Hypothalamus (tissue), 51 donors: ENCODE data around the gene AMN.

Source experiments
- DNase-seq, 51 donors: peaks; one replicate each; lab custom pipeline; 2025; lab: John Stamatoyannopoulos, UW

The AMN gene

DNA sequence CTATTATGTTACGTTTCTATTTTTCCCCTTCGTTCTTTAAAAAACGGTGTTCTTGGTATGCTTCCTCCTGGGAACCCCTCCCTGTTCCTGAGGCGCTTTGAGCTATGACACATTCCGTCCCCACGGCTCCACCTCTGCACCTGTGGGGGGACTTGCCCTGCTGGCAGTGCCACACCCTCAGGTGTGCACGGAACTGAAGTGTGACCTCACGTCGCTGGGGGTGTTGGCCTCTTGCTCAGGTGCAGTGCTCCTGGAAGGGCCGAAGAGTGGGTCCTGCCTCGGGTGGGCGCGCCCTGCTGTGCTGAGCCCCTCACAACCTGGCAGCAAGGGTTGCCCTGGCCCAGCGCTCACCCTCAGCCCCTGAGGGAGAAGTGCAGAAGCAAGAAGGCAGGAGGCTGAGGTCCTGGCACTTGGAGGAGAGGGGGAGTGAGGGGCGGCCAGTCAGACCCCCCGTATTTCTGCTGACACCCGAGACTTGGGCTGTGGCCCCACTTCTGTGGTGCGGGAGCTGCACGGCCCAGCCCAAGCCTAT lies 4.9 kb downstream of the AMN start:
- no peak for DNase-seq

DNA sequence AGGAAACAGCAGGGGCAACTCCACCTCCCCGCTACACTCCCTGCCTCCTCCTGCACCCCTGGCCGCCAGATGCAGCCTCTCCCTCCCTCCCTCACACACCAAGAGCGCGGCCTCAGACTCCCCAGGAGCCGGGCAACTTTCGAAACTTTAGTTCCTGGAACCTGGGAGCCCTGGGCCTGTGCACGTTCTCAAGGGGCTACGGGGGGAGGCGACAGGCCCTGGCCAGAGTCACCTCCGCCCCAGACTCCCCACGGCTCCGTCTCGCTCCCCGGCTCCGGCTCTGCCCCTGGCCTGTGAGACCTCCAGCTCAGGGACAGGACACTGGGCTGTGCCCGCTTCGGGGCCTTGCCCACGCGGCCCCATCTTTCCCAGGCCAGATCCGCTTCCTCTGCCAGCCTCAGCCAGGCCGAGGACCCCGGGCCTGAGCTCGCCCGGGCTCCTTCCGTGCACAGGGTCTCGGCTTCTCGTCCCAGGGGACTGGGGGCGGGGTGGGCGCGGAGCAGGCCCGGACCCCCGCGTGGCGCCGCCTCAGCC lies 5.5 kb downstream of the AMN start:
- DNase-seq, result no peak

DNA sequence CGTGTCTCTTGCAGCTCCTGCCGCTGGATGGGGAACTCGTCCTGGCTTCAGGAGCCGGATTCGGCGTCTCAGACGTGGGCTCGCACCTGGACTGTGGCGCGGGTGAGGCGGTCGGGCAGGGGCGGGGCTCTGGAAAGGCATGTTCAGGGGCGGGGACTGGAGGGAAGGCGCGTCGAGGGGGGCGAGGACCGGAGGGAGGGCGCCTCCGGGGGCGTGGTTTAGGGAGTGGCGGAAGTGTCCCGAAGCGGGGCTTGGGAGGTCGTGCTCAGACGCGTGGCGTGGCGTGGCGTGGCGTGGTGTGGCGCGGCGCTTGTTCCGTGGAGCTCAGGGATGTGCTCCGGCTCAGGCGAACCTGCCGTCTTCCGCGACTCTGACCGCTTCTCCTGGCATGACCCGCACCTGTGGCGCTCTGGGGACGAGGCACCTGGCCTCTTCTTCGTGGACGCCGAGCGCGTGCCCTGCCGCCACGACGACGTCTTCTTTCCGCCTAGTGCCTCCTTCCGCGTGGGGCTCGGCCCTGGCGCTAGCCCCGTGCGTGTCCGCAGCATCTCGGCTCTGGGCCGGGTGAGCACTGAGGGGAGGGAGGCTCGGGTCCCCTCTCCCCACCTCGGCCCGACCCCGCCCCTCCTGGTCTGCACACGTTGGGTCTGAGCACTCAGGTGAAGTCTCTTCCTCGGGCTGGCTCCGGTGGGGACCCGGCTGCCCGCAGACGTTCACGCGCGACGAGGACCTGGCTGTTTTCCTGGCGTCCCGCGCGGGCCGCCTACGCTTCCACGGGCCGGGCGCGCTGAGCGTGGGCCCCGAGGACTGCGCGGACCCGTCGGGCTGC lies 6.2 kb downstream of the AMN start:
- DNase-seq, result no peak

DNA sequence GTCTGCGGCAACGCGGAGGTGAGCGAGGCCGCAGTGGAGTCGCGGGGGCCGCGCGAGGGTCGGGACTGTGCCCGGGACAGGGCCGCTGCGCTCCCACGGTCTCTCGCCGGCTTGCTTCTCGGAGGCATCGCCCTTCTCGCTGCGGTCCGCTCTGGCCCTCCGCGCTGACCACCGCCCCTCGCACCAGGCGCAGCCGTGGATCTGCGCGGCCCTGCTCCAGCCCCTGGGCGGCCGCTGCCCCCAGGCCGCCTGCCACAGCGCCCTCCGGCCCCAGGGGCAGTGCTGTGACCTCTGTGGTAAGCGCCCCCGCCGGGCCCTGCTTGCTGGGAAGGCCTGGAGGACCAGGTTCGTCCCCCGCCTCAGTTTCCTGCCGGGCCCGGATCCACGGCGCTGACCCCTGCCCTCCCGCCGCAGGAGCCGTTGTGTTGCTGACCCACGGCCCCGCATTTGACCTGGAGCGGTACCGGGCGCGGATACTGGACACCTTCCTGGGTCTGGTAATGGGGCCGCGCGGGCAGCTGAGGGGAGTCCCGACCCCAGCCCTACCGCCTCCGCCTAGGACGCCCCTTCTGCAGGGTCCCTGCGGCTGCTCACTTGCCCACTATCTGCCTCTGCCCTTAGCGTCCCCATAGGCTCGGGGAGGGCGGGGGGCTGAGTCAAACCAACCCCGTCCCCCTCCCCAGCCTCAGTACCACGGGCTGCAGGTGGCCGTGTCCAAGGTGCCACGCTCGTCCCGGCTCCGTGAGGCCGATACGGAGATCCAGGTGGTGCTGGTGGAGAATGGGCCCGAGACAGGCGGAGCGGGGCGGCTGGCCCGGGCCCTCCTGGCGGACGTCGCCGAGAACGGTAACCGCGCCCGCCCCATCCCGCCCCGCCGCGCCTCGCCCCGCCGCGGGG lies 7.0 kb downstream of the AMN start:
- DNase-seq, result no peak

DNA sequence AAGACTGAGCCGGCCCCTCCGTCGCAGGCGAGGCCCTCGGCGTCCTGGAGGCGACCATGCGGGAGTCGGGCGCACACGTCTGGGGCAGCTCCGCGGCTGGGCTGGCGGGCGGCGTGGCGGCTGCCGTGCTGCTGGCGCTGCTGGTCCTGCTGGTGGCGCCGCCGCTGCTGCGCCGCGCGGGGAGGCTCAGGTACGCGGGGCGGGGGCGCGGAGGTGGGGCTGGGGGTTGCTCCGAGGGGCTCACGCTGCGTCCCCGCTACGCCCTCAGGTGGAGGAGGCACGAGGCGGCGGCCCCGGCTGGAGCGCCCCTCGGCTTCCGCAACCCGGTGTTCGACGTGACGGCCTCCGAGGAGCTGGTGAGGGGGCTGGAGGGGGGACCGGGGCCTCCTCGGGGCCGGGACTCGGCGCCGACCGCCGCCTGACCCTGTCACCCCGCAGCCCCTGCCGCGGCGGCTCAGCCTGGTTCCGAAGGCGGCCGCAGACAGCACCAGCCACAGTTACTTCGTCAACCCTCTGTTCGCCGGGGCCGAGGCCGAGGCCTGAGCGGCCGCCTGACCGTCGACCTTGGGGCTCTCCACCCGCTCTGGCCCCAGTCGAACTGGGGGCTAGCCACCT lies 7.8 kb downstream of the AMN start:
- DNase-seq, result no peak

DNA sequence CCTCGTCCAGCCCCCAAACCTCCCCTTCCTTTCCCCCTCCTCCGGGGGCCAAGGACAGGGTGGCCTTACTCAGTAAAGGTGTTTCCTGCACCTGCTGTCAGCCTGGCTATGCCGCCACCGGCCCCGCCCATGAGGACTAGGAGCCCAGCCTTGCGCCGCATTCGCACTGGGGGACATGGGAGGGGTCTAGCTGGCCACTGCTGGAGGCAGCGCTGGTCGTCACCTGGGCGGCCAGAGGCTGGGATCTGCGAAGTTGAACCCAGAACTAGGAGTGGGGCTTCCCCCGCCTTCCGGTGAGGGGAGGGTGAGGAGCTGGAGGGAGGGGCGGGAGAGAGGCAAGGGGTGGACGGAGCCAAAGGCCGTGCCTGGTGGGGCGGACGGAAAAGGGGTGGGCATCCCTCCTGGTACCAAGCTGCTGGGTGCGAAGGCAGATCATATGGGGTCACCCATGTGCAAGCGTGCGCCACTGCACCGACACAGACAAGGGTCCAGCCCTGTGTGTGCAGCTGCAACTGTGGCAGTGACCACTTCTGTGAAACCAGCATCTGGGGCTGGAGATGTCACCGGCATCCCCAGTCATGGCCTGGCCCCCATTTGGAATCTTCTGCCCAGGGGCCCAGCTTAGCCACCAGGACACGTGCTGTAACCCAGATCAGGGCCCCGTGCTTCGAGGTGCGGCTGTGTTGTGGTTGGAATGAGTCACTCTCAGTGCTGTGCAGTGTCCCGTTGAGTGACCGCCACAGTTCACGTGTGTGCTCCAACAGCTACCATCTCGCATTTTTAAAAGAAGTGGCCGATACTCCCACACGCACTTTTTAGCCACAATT lies 8.5 kb downstream of the AMN start:
- DNase-seq, result peak in 2 of 51 donors; percentile 18 to 22

DNA sequence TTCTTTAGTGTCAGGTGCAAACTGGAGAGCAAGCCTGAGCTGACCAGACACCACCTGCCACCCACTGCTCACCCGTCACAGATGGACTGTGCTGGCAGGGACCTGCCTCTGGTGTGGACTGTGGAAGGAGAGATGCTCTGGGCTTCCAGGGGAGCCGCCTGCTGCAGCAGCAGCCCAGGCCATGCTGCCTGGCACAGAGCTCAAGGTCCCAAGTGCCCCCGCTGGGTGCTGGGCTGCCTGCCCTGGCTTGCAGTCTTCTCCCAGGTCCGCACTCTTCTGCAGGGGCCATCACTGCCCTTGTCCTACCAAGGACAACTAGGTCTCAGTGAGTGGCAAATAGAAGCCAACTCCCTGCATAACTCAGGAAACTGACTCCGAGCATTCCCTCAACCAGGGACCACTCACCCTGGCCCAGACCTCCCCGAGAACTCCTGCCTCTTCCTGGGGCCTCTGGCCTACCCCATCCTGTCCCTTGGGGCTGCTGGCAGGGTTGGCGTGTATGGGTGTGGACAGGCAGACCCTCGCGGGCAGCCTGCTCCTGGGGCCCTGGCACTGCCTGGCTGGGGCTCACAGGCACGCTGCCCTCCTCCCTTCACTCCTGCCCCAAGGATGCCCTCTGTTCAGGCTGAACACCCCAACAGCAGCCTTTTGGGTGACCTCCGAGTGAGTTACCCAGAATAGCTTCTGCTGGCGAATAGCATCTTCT lies 9.3 kb downstream of the AMN start:
- DNase-seq, result no peak

DNA sequence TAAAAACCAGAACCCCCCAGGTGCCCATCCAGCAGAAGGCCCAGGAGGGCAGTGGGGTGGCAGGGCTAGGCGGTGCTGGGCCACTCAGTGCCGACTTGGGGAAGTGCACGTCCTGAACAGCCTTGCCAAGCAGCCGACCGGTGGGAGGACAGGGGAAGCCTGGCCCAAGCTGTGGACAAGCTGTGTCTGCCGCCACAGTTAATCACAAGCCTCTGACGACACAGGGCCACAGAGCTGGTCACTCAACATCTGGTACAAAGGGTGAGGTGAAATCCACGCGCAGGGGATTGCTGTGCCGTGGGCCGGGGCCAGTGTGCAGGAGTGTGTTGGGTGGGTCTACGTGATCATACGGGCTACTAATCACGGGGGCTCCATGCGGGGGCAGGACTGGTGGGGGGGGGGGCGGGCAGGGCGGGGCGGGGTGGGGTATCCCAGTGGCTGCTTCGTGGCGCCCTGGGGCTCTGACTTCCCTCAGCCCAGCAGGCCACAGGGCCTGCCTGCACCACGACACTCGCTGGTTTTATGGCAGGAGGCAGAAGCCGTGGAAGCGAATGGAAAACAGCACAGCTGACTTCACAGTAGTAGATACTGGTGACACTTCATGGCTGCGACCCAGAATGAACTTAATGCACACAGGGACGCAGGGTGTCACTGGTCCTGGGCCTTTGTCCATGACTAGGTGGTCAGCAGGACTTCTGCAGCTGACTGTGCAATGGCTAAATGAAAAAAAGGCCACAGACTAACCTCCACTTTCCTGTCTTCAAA lies 10.2 kb downstream of the AMN start:
- DNase-seq, result peak in 1 of 51 donors; percentile 22

DNA sequence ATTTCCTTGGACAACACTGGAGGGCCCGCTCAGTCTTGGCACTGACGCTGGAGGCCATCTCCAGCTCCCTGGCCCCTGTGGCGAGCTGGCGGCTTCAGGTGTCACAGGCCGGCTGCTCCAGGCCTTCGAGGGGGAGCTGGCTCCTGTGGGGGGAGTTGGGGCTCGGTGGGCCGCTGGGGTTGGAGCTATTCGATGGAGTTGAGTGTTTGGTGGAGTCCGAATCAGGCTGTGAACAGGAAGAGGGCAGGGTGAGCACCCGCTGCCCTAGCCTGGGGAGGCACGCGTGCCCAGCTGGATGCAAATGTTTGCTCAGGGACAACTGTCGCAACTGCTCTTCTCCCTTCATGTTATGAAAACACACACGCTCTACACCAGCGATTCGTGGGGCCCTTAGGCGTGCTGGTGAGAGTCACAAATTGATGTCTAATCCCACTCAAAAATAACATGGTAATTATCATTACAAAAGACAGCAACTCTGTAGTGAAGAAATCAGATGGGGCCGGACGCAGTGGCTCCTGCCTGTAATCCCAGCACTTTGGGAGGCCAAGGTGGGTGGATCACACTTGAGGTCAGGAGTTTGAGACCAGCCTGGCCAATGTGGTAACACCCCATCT lies 11.3 kb downstream of the AMN start:
- DNase-seq, result no peak

DNA sequence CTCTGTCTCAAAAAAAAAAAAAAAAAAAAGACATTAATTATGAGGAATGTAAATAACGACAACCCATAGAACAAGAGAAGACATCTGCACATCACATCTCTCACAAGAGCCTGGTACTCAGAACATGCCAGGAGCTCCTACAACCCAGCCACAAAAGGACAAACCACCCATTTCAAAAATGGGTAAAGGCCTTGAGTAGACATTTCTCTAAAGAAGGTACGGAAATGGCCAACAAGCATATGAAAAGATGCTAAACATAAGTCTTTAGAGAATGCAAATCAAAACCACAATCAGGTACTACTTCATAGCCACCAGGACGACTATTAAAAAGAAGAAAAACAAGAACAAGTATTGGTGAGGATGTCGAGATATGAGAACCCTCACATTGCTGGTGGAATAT lies 13.3 kb downstream of the AMN start:
- no peak for DNase-seq

DNA sequence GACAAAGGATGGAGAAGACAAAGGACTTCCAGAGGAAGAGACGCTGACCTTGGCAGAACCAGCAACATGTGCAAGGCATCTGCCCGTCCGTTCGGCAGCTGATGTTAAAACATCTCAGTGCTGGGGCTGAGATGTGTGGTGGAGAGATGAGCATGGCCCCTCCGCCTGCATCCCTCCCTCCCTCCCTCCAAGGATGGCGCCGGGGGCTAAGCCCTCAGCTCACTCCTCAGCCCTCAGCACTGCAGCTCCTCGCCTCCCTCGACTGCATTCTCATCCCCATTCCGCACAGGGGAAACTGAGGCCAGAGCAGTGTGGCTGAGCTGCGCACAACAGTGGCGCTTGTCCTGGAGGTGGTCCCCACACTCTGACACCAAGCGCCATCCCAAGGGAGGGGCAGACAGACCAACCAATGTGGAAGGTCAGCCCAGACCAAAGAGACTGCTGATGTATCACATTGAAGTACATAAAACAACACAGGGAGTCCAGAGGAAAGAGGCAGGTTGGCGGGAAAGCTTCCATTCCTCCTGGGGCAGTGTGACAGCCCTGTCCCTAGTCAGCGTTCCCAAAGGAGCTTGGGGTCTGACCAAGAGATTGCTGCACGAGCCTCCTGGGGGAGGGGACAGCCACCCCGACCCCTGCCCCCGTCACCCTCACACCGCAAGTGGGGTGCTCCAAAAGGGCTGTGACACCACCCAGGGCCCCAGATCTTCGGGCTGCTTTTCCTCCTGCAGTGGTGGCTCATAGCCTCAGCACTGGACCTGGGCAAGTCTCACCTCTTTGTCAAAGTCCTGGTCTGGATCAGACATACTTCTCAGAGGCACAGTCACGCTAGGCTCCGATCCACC lies 15.1 kb downstream of the AMN start:
- no peak for DNase-seq

DNA sequence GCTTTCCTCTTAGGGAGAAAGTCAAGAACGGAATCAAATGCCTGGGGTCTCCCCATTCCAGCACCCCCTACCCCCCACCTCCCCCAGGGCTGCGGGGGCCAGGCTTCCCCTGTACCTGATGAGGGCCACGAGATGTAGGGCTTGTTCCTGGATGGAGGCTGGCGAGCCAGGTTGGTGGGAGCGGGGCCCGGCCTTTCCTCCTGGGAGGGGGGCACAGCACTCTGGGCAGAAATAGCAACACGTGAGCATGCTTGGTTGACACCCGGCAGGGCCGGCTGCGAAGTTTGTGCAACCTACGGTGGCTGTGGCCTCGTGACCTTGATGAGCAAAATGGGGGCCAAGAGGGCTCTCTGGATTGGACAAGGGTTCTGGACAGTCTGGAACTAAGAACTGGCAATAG lies 15.7 kb downstream of the AMN start:
- DNase-seq, result no peak

DNA sequence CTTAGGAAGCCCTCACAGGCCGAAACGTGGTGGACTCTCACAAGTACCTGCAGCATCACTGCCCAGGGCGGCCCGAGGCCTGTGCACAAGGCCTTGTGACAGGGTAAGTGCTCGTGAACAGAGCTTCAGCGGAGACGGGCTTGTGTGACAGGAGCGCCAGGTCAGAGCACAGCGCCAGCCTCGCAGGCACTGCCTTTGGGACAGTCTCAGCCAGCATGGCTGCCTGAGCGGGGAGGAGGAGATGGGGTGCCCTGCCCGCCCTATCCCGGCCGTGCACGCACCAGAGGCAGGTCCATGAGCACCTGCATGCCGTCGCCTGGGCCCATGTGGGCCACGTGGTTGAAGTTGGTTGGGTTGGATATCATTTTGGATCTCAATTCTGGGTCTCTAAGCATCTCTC lies 16.9 kb downstream of the AMN start:
- DNase-seq, result no peak

DNA sequence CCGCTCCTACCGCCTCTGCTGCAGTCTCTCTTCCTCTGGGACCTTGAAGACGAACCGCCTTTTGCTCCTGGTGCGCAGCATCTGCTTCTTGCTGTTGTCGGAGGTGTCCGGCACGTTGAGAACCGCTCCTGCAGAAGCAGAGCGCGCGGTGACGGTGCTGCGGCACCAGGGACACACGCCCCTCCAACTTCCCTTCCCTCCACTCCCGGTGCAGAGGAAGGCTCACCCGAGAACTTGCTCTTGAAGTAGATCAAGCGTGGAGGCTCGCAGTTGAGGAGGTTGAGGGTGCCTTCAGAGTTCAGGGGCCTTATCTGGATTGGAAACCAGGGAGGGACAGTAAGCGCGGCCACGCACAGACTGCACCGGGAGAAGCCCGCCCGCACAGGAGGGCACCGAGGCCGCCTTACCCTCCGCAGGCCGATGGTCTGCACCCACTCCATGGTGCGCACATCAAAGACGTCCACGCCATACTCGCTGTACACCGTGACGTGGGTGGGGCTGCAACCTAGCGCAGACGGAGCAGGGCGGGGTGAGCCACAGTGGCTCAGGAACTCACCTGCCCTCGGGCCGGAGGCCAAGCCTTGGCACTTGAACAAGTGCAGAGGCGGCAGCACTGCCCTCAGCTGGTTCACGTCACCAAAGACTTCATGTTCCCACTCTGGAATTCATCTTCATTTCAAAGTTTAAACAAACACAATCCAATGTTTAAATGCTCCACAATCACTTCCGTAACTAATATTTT lies 17.5 kb downstream of the AMN start:
- no peak for DNase-seq

DNA sequence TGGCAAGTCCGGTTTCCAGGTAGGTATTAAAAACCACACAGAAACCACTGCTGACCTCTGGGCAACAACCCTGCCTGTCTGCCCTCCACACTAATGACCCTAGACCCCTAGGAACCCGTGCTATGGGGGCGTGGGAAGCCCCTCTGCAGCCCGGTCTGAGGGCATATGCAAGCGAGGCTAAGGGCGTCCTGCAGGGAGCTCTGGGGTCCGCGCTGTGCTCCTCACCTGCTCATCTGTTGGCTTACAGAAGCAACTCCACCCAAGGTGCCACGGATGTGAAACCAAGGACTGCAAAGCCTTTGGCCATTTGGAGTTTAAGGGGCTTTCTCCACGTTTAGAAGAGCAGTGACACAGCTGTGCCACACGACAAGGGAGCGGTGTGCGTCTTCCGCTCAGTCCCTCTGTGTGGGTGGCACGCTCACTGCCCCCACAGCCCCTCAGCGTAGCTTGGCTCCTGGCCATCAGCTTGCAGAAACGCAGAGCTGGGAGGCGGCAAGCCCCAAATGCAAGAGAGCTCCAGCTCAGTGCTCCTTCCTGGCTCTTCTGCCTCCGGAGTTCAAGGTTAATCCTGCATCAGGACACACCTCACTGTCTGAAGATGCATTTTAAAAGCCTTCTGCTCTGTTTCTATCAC lies 18.4 kb downstream of the AMN start:
- no peak for DNase-seq

DNA sequence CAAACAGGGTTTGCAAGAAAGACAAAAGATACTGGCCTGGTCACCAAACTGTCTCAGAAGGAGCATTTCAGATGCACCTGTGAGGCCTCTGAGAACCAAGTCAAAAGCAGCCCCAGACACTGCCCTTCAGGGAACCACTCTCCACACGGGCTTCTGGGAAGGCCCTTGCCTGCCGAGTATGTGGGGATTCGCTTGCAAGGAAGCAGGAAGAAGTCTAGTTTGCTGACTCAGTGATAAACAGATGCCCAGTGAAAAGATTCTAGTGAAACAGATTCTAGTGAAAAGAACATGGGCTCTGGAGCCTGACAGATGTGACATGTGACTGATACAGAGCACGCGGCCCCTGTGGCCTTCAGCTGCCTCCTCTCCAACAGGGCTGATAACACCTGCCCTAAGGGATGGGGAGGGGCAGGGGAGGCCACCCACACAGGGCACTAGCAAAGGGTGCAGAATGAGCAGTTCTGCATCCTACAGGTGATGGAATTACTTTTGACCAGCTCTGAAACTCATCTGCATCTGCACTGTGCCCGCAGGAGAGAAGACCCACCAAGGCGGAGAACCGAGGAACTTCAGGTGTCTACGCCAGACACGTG lies 19.1 kb downstream of the AMN start:
- DNase-seq, result no peak
